ENCODE measurements around the gene NFIB.
A peak's percentile ranks its signal among the peaks of the same experiment; 100 is the strongest.

NFIB gene

DNA sequence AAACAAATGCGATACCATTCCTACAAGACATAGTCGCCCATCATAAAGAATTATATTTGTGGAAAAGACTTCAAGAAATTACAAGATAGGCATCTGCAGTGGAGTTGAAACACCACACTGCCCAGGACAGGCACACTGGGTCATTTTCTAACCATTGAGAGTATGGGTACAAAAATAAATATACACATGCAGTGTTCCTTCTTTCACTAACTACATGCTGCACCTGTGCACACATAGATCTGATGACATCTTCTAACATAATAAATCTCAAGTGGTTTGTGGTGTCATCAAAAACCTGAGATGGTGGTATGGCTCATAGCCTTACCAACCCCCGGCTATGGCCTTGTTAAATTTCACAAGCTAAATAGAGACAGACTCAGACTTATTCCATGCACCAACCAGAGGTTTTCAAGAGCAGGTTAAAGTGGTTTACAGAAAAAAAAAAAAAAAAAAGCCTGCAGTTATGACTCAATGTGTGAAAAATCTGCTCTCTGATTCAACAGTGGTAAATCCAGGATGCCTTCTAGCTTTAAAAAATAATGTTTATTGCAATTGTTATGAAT, 12.4 kb upstream of the NFIB start:
- no peaks in the 10 kb centered on the region for H3K27me3 ChIP-seq (replicated peaks; ENCODE audit: control insufficient read depth, insufficient read depth, low read length)
- H3K36me3 ChIP-seq (ENCODE audit: control insufficient read depth, insufficient read depth, low read length), result no peaks in the 10 kb centered on the region
- DNase-seq (ENCODE audit: extremely low read depth, insufficient read length), result no peak
- no peak overlapping the region for H3K4me3 ChIP-seq (replicated peaks; ENCODE audit: low read depth, low read length)
- TF ChIP-seq, protein P1, sequence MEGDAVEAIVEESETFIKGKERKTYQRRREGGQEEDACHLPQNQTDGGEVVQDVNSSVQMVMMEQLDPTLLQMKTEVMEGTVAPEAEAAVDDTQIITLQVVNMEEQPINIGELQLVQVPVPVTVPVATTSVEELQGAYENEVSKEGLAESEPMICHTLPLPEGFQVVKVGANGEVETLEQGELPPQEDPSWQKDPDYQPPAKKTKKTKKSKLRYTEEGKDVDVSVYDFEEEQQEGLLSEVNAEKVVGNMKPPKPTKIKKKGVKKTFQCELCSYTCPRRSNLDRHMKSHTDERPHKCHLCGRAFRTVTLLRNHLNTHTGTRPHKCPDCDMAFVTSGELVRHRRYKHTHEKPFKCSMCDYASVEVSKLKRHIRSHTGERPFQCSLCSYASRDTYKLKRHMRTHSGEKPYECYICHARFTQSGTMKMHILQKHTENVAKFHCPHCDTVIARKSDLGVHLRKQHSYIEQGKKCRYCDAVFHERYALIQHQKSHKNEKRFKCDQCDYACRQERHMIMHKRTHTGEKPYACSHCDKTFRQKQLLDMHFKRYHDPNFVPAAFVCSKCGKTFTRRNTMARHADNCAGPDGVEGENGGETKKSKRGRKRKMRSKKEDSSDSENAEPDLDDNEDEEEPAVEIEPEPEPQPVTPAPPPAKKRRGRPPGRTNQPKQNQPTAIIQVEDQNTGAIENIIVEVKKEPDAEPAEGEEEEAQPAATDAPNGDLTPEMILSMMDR (IDR thresholded peaks at IDR 0.05; ENCODE audit: insufficient read depth, low read length, poor library complexity, severe bottlenecking), result no peak

DNA sequence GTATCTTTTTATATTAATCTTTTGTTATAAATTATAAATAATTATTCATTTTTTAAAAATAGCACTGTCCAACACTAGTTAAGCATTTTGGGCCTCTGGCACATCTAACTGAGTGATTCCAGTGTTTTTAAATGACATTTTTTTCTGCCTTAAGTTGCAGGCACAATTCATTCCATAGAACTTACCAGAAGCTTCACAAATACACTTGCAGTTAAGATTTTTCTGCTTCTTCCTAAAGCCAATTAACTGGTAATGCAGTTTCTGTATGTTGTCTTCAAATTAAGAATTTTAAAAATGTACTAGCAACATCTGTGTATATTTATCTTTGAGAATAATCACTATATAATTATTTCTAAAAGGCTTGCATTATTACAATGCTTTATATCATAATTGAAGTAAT, 11.2 kb upstream of the NFIB start:
- no peaks in the 10 kb centered on the region for H3K27me3 ChIP-seq (replicated peaks; ENCODE audit: control insufficient read depth, insufficient read depth, low read length)
- no peaks in the 10 kb centered on the region for H3K36me3 ChIP-seq (ENCODE audit: control insufficient read depth, insufficient read depth, low read length)
- no peak overlapping the region for H3K4me3 ChIP-seq (replicated peaks; ENCODE audit: low read depth, low read length)
- TF ChIP-seq, protein P1 (IDR thresholded peaks at IDR 0.05; ENCODE audit: insufficient read depth, low read length, poor library complexity, severe bottlenecking), result no peak
- no peak for DNase-seq (ENCODE audit: extremely low read depth, insufficient read length)

DNA sequence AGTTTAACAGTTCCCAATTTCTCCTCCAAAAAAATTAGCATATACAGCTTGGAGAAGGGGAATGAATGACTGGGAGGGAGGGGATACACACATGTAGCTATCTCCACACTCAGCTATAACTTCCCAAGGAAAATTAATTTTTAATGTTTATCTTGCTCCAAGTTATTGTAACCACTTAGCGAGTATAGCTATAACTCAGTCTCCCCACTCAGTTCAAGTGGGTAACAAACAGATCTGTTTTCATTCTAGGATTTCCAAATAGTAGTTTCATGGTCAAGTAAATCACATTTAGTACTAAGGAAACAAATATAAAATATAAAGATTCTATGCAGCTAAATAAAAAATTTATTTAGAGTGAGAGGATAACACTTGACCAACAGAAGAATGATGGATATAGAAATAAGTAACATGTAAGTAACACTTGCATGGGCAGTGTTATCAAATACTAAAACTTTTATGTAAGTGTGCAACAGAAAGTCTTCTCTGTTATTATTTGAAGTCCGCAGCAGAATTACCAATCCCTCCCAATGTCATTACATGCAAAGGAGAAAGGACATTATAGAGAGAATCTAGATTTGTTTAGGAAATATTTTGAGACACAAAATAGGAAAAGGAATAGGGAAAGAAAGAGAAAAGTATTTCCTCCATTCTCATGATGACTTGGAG, 10.2 kb upstream of the NFIB start:
- TF ChIP-seq, protein P1 (IDR thresholded peaks at IDR 0.05; ENCODE audit: insufficient read depth, low read length, poor library complexity, severe bottlenecking), result no peak
- H3K4me3 ChIP-seq (replicated peaks; ENCODE audit: low read depth, low read length), result no peak overlapping the region
- DNase-seq (ENCODE audit: extremely low read depth, insufficient read length), result no peak
- H3K27me3 ChIP-seq (replicated peaks; ENCODE audit: control insufficient read depth, insufficient read depth, low read length), result no peaks in the 10 kb centered on the region
- H3K36me3 ChIP-seq (ENCODE audit: control insufficient read depth, insufficient read depth, low read length), result no peaks in the 10 kb centered on the region

DNA sequence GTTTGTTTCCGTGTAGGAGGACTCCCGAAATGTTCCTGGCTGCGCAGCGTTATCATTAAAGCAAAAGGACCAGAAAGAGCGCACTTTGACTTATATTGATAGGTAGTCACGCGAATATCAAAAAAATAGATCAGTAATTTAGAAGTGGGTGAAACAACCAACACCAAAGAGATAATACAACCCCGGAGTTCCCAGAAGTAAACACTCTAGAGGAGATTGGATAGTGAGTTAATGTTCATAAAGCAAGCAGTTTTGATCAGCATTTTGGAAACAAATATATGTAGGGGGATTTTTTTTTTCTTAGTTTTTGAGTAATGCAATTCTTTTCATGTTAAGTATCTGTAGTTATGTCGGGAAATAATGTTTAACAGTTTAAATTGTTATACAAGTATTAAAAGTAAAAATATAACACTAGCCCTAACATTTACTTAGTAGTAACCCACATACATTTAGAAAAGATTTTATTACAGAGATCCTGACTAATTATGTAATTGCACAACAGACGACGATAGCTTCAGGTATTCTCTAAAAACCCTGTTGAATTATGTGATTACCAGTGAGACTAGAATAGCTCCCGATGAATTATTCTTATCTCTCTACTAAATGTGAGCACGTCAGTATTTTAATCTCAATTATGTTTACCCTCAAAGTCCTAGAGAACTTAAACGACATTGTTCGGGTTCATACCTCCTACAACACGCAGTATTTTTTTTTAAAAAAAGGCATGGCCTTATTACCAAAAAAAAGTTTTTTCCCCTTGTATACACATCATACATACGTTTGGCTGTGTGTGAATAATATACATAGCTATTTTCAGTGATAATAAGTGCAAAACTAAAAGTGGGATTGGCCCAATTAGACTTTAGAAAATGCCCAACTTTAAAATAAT, 9.4 kb upstream of the NFIB start:
- Histone ChIP-seq H3K4me3 (replicated peaks; ENCODE audit: low read depth, low read length) (peak overlapping the region; percentile 67), H3K27me3 (replicated peaks; ENCODE audit: control insufficient read depth, insufficient read depth, low read length) (no peaks in the 10 kb centered on the region), H3K36me3 (ENCODE audit: control insufficient read depth, insufficient read depth, low read length) (no peaks in the 10 kb centered on the region)
- TF ChIP-seq, protein P1 (IDR thresholded peaks at IDR 0.05; ENCODE audit: insufficient read depth, low read length, poor library complexity, severe bottlenecking), result no peak
- DNase-seq (ENCODE audit: extremely low read depth, insufficient read length), result no peak

DNA sequence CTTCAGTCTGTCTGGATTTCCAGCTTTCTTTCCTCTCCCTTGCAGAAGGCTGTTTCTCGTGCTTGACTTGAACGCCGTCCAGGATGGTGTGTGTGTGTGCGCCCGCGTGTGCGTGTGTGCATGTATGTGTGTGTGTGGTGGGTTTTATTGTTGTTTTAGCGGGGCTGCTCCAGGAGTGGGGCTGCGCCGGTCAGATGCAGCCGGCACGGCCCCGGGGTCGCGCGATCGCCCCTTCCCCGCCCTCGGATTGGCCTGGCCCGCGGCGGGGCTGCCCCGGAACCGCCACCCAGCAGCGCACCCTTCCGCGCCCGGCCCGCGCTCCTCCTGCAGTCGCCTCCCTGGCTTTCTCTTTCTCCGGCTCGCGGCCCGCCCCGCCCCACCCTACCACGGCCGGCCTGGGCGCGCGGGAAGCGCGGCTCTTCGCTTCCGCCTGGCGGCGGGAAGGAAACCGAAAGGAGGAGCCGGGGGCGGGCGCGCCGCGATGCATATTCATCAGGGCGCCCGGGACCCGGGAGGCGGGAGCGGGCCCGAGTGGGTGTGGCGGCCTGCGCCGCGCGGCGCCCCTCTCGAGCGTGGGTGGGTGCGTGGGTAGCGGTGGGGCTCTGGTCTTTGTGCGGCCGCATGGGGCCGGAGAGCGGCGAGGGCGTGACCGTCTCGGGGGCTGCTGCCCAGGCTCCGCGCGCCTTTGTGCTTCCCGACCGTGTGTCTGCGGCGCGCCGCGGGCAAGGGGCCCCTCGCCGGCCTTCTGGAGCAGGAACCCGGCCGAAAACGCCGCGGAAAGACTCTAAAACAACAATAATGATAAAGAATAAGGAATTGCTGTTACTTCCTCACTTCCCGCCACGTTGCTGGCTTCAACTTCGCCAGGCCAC, 8.5 kb upstream of the NFIB start:
- peak; percentile 90 for DNase-seq (ENCODE audit: extremely low read depth, insufficient read length)
- H3K4me3 ChIP-seq (replicated peaks; ENCODE audit: low read depth, low read length), result peak overlapping the region; percentile 67
- H3K27me3 ChIP-seq (replicated peaks; ENCODE audit: control insufficient read depth, insufficient read depth, low read length), result no peaks in the 10 kb centered on the region
- H3K36me3 ChIP-seq (ENCODE audit: control insufficient read depth, insufficient read depth, low read length), result no peaks in the 10 kb centered on the region
- TF ChIP-seq, protein P1 (IDR thresholded peaks at IDR 0.05; ENCODE audit: insufficient read depth, low read length, poor library complexity, severe bottlenecking), result no peak
